Stomach (tissue), 9 donors: Measurements from ENCODE around the gene DPH5. TPM values are rescaled to one million over a fixed set of nuclear protein-coding genes. Genes with fewer than 3 reads are reported as not detected.

Source experiments
- DNase-seq, 2 donors: peaks; one replicate each; pipeline versions ENCODE4 v3.0.0 to v3.0.0-alpha.2; 2013 to 2019
- H3K27ac ChIP-seq, 5 donors: fragments of 200-600 bp in 4 of 5; sonication (generic) in 4 of 5; one replicate each; pipeline ENCODE4 v1.5.1; 2013 to 2019; ENCODE audit warnings: mild to moderate bottlenecking in 1 of 5, moderate library complexity in 1 of 5
- H3K27me3 ChIP-seq, 3 donors: fragments of 200-600 bp; sonication (generic); one replicate each; pipeline ENCODE4 v1.5.1; 2017 to 2019; ENCODE audit warnings: mixed run types in 1 of 3
- H3K36me3 ChIP-seq, 4 donors: fragments of 200-600 bp; sonication (generic); 1 replicate in 3 of 4; 2 replicates in 1 of 4; pipeline ENCODE4 v1.5.1; 2016 to 2019
- H3K4me1 ChIP-seq, 4 donors: fragments of 200-600 bp; sonication (generic); one replicate each; pipeline ENCODE4 v1.5.1; 2016 to 2019
- H3K4me3 ChIP-seq, 4 donors: fragments of 200-600 bp; sonication (generic) in 3 of 4; one replicate each; pipeline ENCODE4 v1.5.1; 2016 to 2019; ENCODE audit warnings: mild to moderate bottlenecking in 1 of 4
- H3K9me3 ChIP-seq, 4 donors: fragments of 200-600 bp; sonication (generic); one replicate each; pipeline ENCODE4 v1.5.1; 2016 to 2019
- EP300 ChIP-seq: sonication (generic); formaldehyde crosslinking; IDR thresholded peaks from one replicate; pipeline ENCODE4 v1.6.1; 2017; ENCODE audit warnings: antibody characterized with exemption
- POLR2A ChIP-seq, 4 donors: fragments of 450-650 bp; IDR thresholded peaks; one replicate each; pipeline ENCODE4 v1.6.1; 2016; ENCODE audit warnings: antibody characterized with exemption in 4 of 4, control low read depth in 2 of 4, mild to moderate bottlenecking in 1 of 4, moderate library complexity in 1 of 4
- POLR2AphosphoS5 ChIP-seq, 3 donors: sonication (generic); formaldehyde crosslinking; IDR thresholded peaks; one replicate each; pipeline ENCODE4 v1.6.1; 2016; ENCODE audit warnings: antibody characterized with exemption in 3 of 3
- WGBS, 5 donors: extraction: QIAGEN DNeasy Blood & Tissue Kit in 3 of 5; methylation state at CpG; one replicate each; pipeline versions ENCODE4 v1.1.5 to v1.1.7; 2013 to 2018; 5-methylcytosine and 5-hydroxymethylcytosine counted together
- intact Hi-C: fragments of 100-400 bp; cut with DNase I; formaldehyde crosslinking; loops from one replicate; pipeline ENCODE4 v1.15.1; 2023; ENCODE audit warnings: low total_unique reads
- polyA plus RNA-seq, 3 donors: library from polyadenylated mRNA; stranded (reverse); fragments of 200-250 nt; gene quantifications; one replicate each; pipeline ENCODE4 v1.2.3, GENCODE V29; 2013
- total RNA-seq, 5 donors: library from RNA; depleted of rRNA; stranded (reverse); fragments of >200 nt; gene quantifications; one replicate each; pipeline versions ENCODE4 v1.1.0 to v1.2.3, GENCODE V29; 2014 to 2016
- TF ChIP-seq, protein P1 (sequence below), 7 experiments: fragments of 450-650 bp in 4 of 7; fragments of 200-600 bp in 3 of 7; sonication (generic) in 3 of 7; IDR thresholded peaks; one replicate each; pipeline ENCODE4 v1.5.1; 2016 to 2019; ENCODE audit warnings: antibody characterized with exemption in 7 of 7, control low read depth in 2 of 7, mild to moderate bottlenecking in 1 of 7
- donor health status: healthy with polysubstance abuse.
- donor health status: Bipolar disorder and iron deficiency.
- donor health status: healthy.

Gene DPH5
- total and polyA plus RNA-seq, 8 donors: 3.1 to 39.5 (median 18.9) TPM

DNA sequence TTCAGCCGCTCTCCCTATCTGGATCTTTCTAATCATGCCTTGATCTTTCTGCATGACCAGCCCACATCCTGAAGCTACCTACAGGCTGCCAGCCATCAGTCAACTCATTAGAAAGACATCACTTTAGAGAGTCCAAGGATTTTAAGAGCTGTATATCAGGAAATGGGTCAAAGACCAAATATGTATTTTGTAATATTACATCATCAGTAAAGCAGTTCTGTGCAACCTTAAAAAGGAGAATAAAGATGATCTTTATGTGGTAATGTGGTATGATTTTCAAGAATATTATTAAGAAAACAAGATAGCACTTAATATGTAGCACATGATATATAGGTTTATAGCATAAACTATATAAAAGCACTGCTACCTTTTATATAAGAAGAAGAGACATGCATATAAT, 82.1 kb downstream of the DPH5 start:
- DNase-seq: no peak
- H3K4me1 ChIP-seq: peaks cover 0 to 4% (median under 1%) of the 10 kb centered on the region in 4 donors
- peaks cover 4 to 32% (median 23%) of the 10 kb centered on the region in 4 donors for H3K36me3 ChIP-seq
- TF ChIP-seq, protein P1, sequence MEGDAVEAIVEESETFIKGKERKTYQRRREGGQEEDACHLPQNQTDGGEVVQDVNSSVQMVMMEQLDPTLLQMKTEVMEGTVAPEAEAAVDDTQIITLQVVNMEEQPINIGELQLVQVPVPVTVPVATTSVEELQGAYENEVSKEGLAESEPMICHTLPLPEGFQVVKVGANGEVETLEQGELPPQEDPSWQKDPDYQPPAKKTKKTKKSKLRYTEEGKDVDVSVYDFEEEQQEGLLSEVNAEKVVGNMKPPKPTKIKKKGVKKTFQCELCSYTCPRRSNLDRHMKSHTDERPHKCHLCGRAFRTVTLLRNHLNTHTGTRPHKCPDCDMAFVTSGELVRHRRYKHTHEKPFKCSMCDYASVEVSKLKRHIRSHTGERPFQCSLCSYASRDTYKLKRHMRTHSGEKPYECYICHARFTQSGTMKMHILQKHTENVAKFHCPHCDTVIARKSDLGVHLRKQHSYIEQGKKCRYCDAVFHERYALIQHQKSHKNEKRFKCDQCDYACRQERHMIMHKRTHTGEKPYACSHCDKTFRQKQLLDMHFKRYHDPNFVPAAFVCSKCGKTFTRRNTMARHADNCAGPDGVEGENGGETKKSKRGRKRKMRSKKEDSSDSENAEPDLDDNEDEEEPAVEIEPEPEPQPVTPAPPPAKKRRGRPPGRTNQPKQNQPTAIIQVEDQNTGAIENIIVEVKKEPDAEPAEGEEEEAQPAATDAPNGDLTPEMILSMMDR (IDR thresholded peaks at IDR 0.05): no peak
- no peak for TF ChIP-seq POLR2AphosphoS5 (IDR thresholded peaks at IDR 0.05)
- TF ChIP-seq EP300: no peak
- TF ChIP-seq POLR2A (IDR thresholded peaks at IDR 0.05): no peak
- no peak overlapping the region for H3K4me3 ChIP-seq
- intact Hi-C loops: no loop called here
- no peaks in the 10 kb centered on the region for H3K27me3 ChIP-seq
- H3K9me3 ChIP-seq: no peaks in the 10 kb centered on the region
- 91 to 100% (median 97%) methylated on average over 1 of the region's 1 CpG for WGBS, 5 donors
- H3K27ac ChIP-seq: no peak overlapping the region

DNA sequence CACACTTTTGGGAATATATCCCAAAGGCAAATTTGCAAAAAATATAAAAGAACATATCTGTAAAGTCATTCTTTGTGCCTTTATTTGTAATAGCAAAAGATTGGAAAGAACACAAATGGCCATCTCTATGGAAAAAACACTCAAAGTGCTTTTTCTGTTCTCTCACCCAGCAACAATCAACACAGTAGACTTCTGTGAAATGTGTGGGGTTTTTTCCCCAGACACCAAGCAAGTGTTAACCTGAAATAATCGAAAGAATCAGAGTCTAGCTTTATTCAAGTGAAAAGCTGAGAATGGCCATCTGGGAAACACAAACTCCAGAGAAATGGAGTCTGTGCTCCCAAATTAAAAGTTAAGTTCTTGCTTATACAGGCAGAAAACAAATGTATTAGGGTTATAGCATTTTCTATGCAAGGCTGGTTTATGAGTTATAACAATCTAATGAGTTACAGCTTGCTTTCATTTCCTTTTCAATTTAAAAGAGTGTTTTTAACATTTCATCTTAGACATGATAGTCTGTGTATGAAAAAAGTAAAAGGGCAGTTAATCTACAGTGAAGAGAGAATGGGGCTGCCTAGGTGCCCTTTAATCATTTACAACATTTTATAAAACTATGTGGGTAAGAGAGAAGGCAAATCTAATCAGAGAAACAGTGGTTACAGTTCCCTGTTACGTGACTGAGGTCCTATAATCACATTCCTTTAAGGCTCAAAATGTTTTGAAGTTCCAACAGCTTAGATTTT, 83.1 kb downstream of the DPH5 start:
- Histone ChIP-seq H3K4me1 (no peaks in the 10 kb centered on the region), H3K36me3 (peaks cover 4 to 42% (median 29%) of the 10 kb centered on the region in 4 donors), H3K9me3 (no peaks in the 10 kb centered on the region), H3K4me3 (no peak overlapping the region), H3K27me3 (no peaks in the 10 kb centered on the region), H3K27ac (no peak overlapping the region)
- intact Hi-C loops: no loop called here
- no peak for DNase-seq
- 77 to 84% (median 82%) methylated on average over 2 of the region's 2 CpGs for WGBS, 5 donors
- TF ChIP-seq EP300 (no peak), POLR2A (IDR thresholded peaks at IDR 0.05) (no peak), POLR2AphosphoS5 (IDR thresholded peaks at IDR 0.05) (no peak)
- TF ChIP-seq, protein P1 (IDR thresholded peaks at IDR 0.05): no peak

DNA sequence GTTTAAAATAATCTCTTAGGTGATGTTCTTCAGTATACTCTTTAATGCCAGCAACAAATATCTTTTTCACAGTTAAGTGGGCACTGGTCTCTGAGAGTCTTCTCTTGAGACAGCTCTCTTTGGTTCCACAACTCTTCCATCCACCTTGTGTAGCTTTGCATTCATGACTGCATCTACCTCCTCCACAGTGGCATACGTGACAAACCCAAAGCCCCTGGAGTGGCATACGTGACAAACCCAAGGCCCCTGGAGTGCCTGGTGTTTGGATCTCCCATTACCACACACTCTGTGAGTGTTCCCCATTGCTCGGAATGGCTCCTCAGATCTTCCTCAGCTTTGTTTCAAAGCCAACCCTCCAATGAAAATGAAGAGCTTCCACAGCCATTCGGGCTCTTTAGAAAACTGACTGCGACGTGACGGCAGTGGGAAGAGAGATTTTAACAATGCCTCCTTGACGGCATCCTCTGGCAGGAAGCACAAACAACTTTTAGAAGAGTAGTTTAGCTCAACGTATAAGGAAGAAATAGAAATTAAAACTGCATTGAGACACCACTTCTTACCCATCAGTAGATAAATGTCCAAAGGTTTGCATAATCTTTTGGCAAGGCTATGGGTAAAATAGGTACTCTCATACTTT, 83.9 kb downstream of the DPH5 start:
- no peak for DNase-seq
- Histone ChIP-seq H3K4me3 (no peak overlapping the region), H3K9me3 (no peaks in the 10 kb centered on the region), H3K4me1 (no peaks in the 10 kb centered on the region), H3K27me3 (no peaks in the 10 kb centered on the region), H3K27ac (no peak overlapping the region), H3K36me3 (peaks cover 4 to 42% (median 32%) of the 10 kb centered on the region in 4 donors)
- intact Hi-C loops: no loop called here
- no peak for TF ChIP-seq POLR2AphosphoS5 (IDR thresholded peaks at IDR 0.05)
- TF ChIP-seq POLR2A (IDR thresholded peaks at IDR 0.05): no peak
- no peak for TF ChIP-seq EP300
- TF ChIP-seq, protein P1 (IDR thresholded peaks at IDR 0.05): no peak
- 93 to 96% (median 94%) methylated on average over 9 of the region's 9 CpGs for WGBS, 5 donors

DNA sequence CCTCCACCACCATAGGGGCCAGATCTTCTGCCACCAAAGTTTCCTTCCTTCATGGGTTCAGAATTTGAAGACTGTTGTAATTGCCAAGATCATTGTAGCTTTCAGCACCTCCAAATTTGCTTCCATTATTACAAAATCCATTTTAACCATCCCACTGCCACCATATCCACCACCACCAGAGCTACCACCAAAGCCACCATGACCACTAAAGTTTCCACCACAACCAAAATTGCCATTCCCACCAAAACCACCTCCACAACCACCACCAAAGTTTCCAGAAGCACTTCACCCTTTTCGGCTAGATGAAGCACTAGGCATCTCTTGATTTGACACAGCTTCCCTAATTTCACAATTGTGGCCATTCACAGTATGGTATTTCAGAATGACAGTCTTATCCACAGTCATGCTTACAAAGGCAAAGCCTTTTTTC, 84.5 kb downstream of the DPH5 start:
- no peak overlapping the region for H3K27ac ChIP-seq
- 86 to 94% (median 90%) methylated on average over 1 of the region's 1 CpG for WGBS, 5 donors
- H3K36me3 ChIP-seq: peaks cover 4 to 47% (median 35%) of the 10 kb centered on the region in 4 donors
- no peaks in the 10 kb centered on the region for H3K4me1 ChIP-seq
- no peaks in the 10 kb centered on the region for H3K9me3 ChIP-seq
- intact Hi-C loops: no loop called here
- H3K4me3 ChIP-seq: no peak overlapping the region
- DNase-seq: no peak
- H3K27me3 ChIP-seq: no peaks in the 10 kb centered on the region
- TF ChIP-seq, protein P1 (IDR thresholded peaks at IDR 0.05): no peak
- TF ChIP-seq POLR2AphosphoS5 (IDR thresholded peaks at IDR 0.05) (no peak), POLR2A (IDR thresholded peaks at IDR 0.05) (no peak), EP300 (no peak)

Other genes starting within 250 kb of the DPH5 start
- gene EXTL2, start 130.9 kb downstream of the DPH5 start, total RNA-seq: 10 to 100 TPM in 2 of 5 donors, 1 to 10 TPM in 2, not detected in 1; 3.2 to 33.5 (median 17.1) TPM
- 1 to 10 TPM; 2.9 to 4.7 (median 4.4) TPM for gene EXTL2, start 130.9 kb downstream of the DPH5 start, polyA plus RNA-seq
- 10 to 100 TPM in 2 of 5 donors, 1 to 10 TPM in 3; 4.9 to 65.7 (median 9.8) TPM for gene SLC30A7, start 129.7 kb downstream of the DPH5 start, total RNA-seq
- gene SLC30A7, start 129.7 kb downstream of the DPH5 start, polyA plus RNA-seq: 1 to 10 TPM; 1.5 to 3.2 (median 2.1) TPM
- gene S1PR1, start 211.2 kb upstream of the DPH5 start, total RNA-seq: 10 to 100 TPM in 3 of 5 donors, 1 to 10 TPM in 2; 5.8 to 54.0 (median 14.3) TPM
- 10 to 100 TPM in 1 of 3 donors, 1 to 10 TPM in 2; 3.7 to 11.6 (median 8.4) TPM for gene S1PR1, start 211.2 kb upstream of the DPH5 start, polyA plus RNA-seq